ENCODE measurements around the gene SNU13.

- no peak for TF ChIP-seq EZH2phosphoT487 (IDR thresholded peaks at IDR 0.05; ENCODE audit: insufficient read depth, low read depth)
- no peak for TF ChIP-seq EZH2 (IDR thresholded peaks at IDR 0.05; ENCODE audit: insufficient read depth, poor library complexity, severe bottlenecking)
Observed at GRCh38 chr22:41636467-41636866, 52.2 kb downstream of the SNU13 start.
